ENCODE measurements around the gene SRPK3. TPM values are rescaled to one million over a fixed set of nuclear protein-coding genes. Genes with fewer than 3 reads are reported as not detected.

Gene SRPK3
- total RNA-seq, 1 donor from 2014 or later, result 52.8 TPM

GRCh38 chrX:153805436-153805835 is 24.6 kb downstream of the SRPK3 start:
- Histone ChIP-seq H3K9me3 (replicated peaks) (no peaks in the 10 kb centered on the region), H3K4me3 (no peak overlapping the region), H3K27me3 (ENCODE audit: low read depth) (no peaks in the 10 kb centered on the region), H3K27ac (replicated peaks) (no peak overlapping the region), H3K36me3 (no peaks in the 10 kb centered on the region), H3K4me1 (no peaks in the 10 kb centered on the region)
- no peak for DNase-seq
- intact Hi-C loops (cut with micrococcal nuclease), result no loop called here
- TF ChIP-seq CTCF (IDR thresholded peaks at IDR 0.05; ENCODE audit: borderline replicate concordance), result no peak

- Histone ChIP-seq H3K27me3 (ENCODE audit: low read depth) (no peaks in the 10 kb centered on the region), H3K36me3 (no peaks in the 10 kb centered on the region), H3K4me1 (no peaks in the 10 kb centered on the region), H3K27ac (replicated peaks) (no peak overlapping the region), H3K4me3 (no peak overlapping the region), H3K9me3 (replicated peaks) (no peaks in the 10 kb centered on the region)
- intact Hi-C loops (cut with micrococcal nuclease), result no loop called here
- no peak for DNase-seq
- TF ChIP-seq CTCF (IDR thresholded peaks at IDR 0.05; ENCODE audit: borderline replicate concordance), result no peak
Observed at GRCh38 chrX:153806999-153807575, 26.2 kb downstream of the SRPK3 start.

- intact Hi-C loops (cut with micrococcal nuclease), result no loop called here
- no peaks in the 10 kb centered on the region for H3K4me1 ChIP-seq
- H3K27me3 ChIP-seq (ENCODE audit: low read depth), result no peaks in the 10 kb centered on the region
- no peak for TF ChIP-seq CTCF (IDR thresholded peaks at IDR 0.05; ENCODE audit: borderline replicate concordance)
- no peak overlapping the region for H3K4me3 ChIP-seq
- no peaks in the 10 kb centered on the region for H3K36me3 ChIP-seq
- H3K27ac ChIP-seq (replicated peaks), result no peak overlapping the region
- H3K9me3 ChIP-seq (replicated peaks), result no peaks in the 10 kb centered on the region
- DNase-seq, result no peak
Observed at GRCh38 chrX:153807976-153808375, 27.1 kb downstream of the SRPK3 start.

DNA sequence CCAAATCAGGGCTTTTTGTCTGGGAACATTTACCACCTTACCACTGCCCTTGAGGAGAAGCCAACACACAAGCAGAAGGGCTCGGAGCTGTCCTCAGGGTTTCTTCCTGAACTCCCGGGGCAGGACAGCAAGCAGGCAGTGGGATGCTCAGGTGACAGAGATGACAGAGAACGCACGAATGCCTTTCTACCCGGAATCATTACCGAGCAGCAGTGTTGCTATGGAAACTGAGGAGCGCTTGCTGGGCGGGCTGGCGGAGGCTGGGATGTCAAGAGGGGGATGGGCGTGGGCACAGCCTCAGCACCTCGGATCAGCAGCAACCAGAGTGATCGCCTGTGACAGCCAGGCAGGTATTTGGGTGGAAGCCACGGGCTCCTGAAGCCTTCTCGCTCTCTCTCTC is 31.4 kb downstream of the SRPK3 start:
- no peaks in the 10 kb centered on the region for H3K9me3 ChIP-seq (replicated peaks)
- no peaks in the 10 kb centered on the region for H3K36me3 ChIP-seq
- H3K4me3 ChIP-seq, result no peak overlapping the region
- DNase-seq, result no peak
- H3K27ac ChIP-seq (replicated peaks), result no peak overlapping the region
- TF ChIP-seq CTCF (IDR thresholded peaks at IDR 0.05; ENCODE audit: borderline replicate concordance), result no peak
- intact Hi-C loops (cut with micrococcal nuclease), result no loop called here
- H3K27me3 ChIP-seq (ENCODE audit: low read depth), result no peaks in the 10 kb centered on the region
- no peaks in the 10 kb centered on the region for H3K4me1 ChIP-seq

- TF ChIP-seq CTCF (IDR thresholded peaks at IDR 0.05; ENCODE audit: borderline replicate concordance), result no peak
- no peaks in the 10 kb centered on the region for H3K9me3 ChIP-seq (replicated peaks)
- no peaks in the 10 kb centered on the region for H3K36me3 ChIP-seq
- intact Hi-C loops (cut with micrococcal nuclease), result no loop called here
- no peak overlapping the region for H3K27ac ChIP-seq (replicated peaks)
- H3K4me3 ChIP-seq, result no peak overlapping the region
- peaks cover 3% of the 10 kb centered on the region for H3K4me1 ChIP-seq
- no peaks in the 10 kb centered on the region for H3K27me3 ChIP-seq (ENCODE audit: low read depth)
- DNase-seq, result no peak
Observed at GRCh38 chrX:153813161-153813560, 32.3 kb downstream of the SRPK3 start.

Measured in left ventricle myocardium inferior (tissue), 1 donor.